Fibroblast of the conjunctiva (primary cell): ENCODE measurements around the gene TRIOBP.
"Not testable (repeated sequence)": the region's sequence is repeated elsewhere in the genome, so short reads cannot be mapped to it uniquely, and the experiment has no call there.

Source experiments
- DNase-seq: peaks from one replicate; pipeline ENCODE4 v3.0.0-alpha.2; 2010; ENCODE audit warnings: low read depth

Gene TRIOBP

GRCh38 chr22:37692627-37693285, 4.1 kb upstream of the TRIOBP start:
- DNase-seq: no peak

- not testable (repeated sequence) for DNase-seq
These were observed 2.7 kb upstream of the TRIOBP start for GRCh38 chr22:37694131-37694530.

GRCh38 chr22:37696260-37696656, 590 bp upstream of the TRIOBP start:
- not testable (repeated sequence) for DNase-seq

GRCh38 chr22:37697538-37697835, 639 bp downstream of the TRIOBP start:
- DNase-seq: no peak

- no peak for DNase-seq
These were observed 4.4 kb downstream of the TRIOBP start for GRCh38 chr22:37701141-37701786.

- no peak for DNase-seq
These were observed 7.1 kb downstream of the TRIOBP start for GRCh38 chr22:37703906-37704305.

GRCh38 chr22:37704645-37705044, 7.8 kb downstream of the TRIOBP start:
- no peak for DNase-seq

- DNase-seq: no peak
These were observed 8.4 kb downstream of the TRIOBP start for GRCh38 chr22:37705205-37705604.

GRCh38 chr22:37708580-37709444, 12.0 kb downstream of the TRIOBP start:
- no peak for DNase-seq

GRCh38 chr22:37709445-37709765, 12.6 kb downstream of the TRIOBP start:
- DNase-seq: no peak

- DNase-seq: no peak
These were observed 13.8 kb downstream of the TRIOBP start for GRCh38 chr22:37710675-37711074.

- no peak for DNase-seq
These were observed 14.6 kb downstream of the TRIOBP start for GRCh38 chr22:37711490-37711889.

GRCh38 chr22:37713761-37714160, 16.9 kb downstream of the TRIOBP start:
- DNase-seq: no peak

- no peak for DNase-seq
These were observed 17.8 kb downstream of the TRIOBP start for GRCh38 chr22:37714634-37715033.

- DNase-seq: no peak
These were observed 18.9 kb downstream of the TRIOBP start for GRCh38 chr22:37715760-37716159.

GRCh38 chr22:37716708-37717107, 19.9 kb downstream of the TRIOBP start:
- DNase-seq: no peak

- not testable (repeated sequence) for DNase-seq
These were observed 20.4 kb downstream of the TRIOBP start for GRCh38 chr22:37717235-37717634.

- not testable (repeated sequence) for DNase-seq
These were observed 21.0 kb downstream of the TRIOBP start for GRCh38 chr22:37717746-37718305.

GRCh38 chr22:37725551-37726240, 28.8 kb downstream of the TRIOBP start:
- no peak for DNase-seq

- no peak for DNase-seq
These were observed 29.5 kb downstream of the TRIOBP start for GRCh38 chr22:37726241-37726887.

- DNase-seq: no peak
These were observed 31.8 kb downstream of the TRIOBP start for GRCh38 chr22:37728620-37729019.
